HG03135 (cell line): ENCODE measurements around the gene UBXN2A.
A peak's percentile ranks its signal among the peaks of the same experiment; 100 is the strongest.

Experiments
- ATAC-seq: cut with Tn5 transposase; IDR thresholded peaks from one replicate; pipeline ENCODE4 v1.9.1; 2021; ENCODE audit warnings: mild to moderate bottlenecking, moderate library complexity; ENCODE audit not compliant: unreplicated experiment

The UBXN2A gene, protein sequence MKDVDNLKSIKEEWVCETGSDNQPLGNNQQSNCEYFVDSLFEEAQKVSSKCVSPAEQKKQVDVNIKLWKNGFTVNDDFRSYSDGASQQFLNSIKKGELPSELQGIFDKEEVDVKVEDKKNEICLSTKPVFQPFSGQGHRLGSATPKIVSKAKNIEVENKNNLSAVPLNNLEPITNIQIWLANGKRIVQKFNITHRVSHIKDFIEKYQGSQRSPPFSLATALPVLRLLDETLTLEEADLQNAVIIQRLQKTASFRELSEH

DNA sequence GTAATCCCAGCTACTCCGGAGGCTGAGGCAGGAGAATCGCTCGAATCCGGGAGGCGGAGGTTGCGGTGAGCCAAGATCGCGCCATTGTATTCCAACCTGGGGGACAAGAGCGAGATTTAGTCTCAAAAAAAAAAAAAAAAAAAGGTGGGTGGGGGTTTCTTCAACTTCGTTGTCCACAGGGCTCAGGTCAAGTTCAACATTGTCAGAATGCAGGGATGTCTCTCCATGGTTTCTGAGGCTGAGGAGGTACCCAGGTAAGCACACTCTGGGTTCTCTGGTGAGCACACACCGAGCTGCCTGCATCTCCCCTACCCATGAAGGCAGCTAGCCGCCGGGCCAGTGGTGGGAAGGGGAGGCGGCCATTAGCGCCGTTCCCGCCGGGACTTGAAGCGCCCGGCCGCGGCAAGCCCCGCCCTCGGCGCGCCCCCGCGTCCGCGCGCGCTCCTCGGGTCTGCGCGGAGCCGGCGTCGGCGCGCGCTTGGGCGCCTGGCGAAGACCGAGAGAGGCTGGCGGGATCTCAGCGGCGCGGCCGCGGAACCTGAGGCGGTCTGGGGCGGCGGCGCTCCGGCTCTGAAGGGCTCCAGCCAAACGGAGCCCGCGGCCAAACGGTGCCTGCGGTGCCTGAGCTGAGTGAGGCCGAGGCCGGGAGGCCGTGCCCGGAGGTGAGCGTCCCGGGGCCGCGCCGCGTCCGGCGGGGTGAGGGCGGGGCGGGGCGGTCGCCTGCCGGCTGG lies at the start of gene UBXN2A:
Gene UBXN2A, plus strand, starts transcription at position 477 of the 731 bp plus-strand sequence. CDS start 17,852 bp downstream, outside the sequence.
- peak; percentile 79 for ATAC-seq

DNA sequence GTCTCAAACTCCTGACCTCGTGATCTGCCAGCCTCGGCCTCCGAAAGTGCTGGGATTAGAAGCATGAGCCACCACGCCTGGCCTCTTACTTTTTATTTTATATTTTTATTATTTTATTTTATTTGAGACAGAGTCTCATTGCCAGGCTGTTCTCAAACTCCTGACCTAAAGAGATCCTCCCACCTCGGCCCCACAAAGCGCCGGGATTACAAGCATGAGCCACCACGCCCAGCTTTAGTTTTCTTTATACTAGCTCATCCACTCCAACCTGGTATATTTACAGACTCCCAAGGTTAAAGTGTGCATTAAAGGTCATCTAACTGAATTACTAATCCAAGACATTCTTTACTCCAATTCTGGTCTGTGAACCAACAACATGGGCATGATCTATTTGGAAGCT lies 40.1 kb upstream of the UBXN2A start:
- no peak for ATAC-seq

DNA sequence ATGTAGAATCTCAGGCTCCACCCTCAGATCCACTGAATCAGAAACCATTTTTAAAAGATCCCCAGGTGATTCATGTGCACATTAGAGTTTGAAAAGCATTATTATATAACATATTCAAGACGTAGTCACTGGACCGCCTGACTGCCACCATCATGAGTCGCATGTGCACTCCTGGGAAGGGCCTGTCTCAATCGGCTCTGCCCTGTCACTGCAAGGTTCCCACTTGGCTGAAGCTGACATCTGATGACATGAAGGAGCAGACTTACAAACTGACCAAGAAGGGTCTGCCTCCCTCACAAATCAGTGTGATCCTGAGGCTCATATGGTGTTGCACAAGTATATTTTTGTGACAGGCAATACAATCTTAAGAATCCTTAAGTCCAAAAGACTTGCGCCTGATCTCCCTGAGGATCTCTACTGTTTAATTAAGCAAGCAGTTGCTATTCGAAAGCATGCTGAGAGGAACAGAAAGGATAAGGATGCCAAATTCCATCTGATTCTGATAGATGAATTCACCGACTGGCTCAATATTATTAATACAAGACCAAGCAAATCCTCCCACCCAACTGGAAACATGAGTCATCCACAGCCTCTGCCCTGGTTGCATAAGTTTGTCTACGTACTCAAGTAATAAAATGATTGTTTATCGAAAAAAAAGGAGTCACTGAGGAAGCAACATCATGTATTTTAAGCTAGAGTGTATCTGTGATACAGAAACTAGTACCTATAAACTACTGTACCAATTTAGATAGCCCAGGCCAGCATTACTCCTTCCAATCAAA lies 39.5 kb upstream of the UBXN2A start:
- ATAC-seq = no peak

DNA sequence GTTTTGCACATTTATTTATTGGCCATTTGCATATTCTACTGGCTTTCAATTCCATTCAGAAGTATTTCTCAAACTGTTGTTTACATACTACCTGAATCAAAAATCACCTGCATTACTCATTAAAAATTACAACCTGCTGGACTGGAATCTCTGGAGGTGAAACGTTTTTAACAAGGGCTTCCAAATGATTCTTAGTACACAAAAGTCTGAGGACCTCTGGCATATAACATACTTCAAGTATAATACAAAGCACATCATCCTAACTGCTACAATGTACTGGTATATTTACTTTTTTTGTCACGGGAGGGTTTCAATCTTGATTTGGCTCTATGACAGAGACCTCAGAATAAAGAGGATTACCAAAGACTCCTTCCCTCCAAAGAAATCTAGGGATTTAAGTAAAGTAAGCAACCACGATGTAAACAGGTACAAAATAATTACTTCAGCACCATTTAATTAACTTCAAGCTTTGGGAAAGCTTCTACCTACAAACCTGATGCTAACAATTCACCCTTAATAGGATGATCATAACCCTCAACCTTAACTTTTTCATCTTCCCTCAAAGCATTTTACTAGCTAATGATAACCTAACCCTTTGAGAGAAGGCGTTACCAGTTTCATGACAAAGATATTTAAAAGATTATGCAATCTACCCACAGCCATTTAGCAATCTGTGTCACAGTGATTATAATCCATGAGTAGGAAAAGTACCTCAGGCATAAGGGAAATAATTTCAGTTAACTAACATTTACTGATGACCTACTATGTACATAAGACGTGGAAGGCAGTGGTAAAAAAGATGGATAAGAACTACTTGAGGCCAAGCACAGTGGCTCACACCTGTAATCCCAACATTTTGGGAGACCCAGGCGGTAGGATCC lies 38.1 kb upstream of the UBXN2A start:
- no peak for ATAC-seq

DNA sequence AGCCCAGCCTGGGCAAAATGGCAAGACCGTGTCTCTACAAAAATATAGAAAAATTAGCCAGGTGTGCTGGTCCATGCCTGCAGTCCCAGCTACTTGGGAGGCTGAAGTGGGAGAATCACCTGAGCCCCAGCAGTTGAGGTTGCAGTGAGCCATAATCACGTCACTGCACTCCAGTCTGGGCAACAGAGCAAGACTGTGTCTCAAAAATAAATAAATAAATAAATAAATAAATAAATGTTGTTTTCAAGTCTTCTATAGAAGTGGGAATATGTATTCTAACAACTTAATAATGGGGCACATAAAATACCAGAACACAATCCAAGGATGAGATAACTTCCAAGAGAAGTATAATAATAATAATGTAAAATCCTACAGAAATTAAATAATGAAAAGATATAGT lies 37.2 kb upstream of the UBXN2A start:
- ATAC-seq = no peak

DNA sequence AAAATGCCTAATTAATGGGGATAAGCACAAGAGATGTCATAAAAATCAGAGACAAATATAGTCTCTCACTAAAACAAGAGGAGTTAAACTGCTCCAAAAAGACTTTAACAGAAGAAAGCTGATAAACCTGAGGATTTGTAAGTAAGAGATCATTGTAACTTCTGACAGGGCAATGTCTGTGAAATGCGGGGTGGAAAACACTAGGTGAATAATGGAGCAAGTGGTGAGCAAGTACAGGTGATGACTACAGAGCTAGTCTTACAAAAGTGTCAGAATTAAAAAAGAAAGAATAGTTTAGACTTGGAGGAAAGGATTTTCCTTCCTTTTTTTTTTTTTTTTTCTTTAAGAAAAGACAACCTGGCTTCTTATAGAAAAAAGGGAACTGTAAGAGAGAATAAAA lies 36.0 kb upstream of the UBXN2A start:
- ATAC-seq = no peak

DNA sequence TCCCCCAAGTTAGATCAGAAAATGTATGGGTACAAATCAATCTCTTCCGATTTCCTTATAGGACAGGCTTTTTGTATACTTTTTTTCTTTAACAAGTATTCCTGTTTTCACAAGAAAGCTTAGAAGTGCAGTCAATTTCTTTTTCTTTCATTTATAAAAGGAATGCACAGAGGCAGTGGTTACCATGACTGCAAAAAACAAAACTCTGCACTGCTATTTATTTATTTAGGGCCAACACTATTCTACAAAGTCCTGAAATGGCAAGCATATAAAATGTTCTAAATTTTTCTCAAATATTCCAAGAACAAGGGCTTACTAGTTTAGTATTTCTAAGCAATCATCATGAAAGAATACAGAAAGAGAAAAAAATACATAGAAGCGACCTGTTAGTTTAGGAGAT lies 35.6 kb upstream of the UBXN2A start:
- ATAC-seq = no peak

DNA sequence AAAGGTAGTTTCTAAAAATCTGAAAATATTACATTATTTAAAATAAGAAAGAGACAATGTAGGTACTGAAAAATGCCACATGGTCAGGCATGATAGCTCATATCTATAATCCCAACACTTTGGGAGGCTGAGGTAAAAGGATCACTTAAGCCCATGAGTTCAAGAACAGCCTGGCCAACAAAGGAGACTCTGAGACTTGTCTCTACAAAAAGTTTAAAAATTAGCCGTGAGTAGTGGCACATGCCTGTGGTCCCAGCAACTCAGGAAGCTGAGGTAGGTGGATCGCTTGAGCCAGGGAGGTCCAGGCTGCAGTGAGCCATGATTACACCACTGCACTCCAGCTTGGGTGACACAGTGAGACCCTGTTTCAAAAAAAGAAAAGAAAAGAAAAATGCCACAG lies 35.1 kb upstream of the UBXN2A start:
- no peak for ATAC-seq

DNA sequence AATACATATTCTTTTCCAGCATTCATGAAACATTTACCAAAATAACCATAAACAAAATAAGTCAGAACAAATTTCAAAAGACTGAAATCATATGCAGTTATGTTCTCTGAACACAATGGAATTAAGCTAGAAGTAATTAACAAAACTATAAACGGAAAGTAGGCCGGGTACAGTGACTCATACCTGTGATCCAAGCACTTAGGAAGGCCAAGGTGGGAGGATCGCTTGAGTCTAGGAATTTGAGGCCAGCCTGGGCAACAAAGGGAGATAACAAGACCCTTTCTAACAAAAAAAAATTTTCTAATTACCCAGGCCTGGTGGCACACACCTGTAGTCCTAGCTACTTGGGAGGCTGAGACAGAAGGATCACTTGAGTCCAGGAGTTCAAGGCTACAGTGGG lies 28.2 kb upstream of the UBXN2A start:
- no peak for ATAC-seq

DNA sequence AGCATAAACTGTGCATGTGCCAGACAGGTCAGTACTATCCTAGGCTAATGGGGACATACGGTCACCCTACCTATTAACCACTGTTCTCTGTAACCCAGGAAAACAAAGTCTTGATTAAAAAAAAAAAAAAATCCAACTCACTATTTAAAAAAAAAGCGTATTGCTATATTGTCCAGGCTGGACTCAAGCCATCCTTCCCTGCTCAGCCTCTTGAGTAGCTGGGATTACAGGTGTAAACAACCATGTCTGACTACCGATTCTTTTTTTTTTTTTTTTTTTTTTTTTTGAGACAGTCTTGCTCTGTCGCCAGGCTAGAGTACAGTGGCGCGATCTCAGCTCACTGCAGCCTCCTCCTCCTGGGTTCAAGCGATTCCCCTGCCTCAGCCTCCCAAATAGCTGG lies 24.9 kb upstream of the UBXN2A start:
- ATAC-seq = no peak

DNA sequence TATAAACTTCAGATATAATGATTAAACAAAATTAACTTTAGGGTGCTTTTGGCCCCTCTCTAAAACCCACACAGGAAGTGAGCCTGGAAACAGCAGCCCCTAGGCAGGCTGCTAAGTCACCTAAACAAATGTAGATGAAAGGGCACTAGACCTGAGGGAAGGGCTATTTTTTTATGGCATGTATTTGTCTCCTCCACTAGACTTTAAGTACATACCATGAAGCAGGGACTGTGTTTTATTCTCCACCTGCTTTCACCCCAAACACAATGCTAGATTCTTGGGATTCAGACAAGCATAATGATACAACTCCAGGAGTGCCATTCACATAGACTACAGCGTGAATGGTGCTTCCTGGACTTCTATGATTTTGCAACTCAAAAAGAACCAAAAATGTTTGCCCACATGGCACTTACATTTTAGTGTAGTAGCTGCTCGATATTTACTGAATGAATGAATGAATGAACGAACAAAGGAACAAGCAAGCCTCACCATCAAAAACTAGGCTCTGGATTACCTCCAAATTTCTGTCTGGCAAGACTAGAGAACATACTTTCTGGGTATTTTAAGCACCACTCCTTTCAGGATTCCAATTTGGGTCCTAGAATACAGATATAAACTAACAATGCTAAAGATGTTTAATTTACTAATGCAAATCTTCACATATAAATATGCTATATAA lies 23.4 kb upstream of the UBXN2A start:
- no peak for ATAC-seq

DNA sequence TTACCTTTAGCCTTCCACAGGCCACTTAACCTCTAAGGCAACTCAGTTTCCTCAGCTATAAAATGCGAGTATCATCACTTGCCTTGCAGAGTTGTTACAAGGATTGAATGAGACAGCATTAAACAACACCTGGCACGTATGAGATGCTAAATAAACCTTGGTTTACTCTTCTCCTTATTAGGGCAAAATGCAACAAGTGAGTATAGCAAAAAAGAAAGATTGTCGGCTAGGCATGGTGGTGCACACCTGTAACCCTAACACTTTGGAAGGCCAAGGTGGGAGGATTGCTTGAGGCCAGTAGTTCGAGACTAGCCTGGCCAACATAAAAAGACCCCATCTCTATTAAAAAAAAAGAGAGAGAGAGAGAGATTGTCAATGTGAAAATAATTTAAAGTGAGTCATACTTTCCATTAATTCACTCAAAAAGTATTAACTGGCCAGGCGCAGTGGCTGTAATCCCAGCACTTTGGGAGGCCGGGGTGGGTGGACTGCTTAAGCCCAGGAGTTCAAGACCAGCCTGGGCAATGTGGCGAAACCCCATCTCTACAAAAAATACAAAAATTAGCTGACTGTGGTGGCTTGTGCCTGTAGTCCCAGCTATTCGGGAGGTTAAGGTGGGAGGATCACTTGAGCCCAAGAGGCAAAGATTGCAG lies 21.3 kb upstream of the UBXN2A start:
- ATAC-seq = no peak

DNA sequence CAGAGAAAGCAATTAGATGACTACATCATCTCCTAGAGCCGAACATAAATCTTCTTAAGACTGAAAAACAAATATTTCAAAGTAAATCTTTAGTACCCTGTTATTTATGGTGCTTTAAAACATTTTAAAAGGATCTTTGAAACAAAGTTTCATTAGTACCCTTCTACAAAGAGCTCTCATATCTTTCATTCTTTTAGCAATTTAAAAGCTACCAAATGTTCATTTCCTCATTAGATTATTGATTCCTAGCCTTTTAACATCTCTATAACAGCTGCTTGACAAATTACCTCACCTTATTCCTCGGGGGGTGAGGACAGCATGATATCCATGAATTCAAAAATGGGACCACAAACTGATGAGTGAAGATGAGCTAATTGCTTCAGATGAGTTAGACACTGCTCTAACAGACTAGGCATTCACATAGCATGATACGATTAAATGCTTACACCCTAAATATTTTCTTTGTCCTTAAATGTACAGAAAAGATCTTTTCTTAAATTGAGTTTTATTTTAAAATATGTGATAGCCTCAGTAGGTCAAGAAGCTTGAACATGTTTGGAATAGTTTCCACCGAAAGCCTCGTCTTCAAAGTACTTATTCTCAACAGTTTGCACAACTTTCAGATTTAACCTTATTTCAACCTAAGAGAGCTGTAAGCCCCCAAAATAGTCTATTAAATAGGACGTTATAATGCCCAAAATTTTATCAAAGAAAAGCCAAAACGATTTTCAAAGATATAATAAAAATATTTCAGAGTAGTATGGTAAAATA lies 15.5 kb upstream of the UBXN2A start:
- no peak for ATAC-seq

DNA sequence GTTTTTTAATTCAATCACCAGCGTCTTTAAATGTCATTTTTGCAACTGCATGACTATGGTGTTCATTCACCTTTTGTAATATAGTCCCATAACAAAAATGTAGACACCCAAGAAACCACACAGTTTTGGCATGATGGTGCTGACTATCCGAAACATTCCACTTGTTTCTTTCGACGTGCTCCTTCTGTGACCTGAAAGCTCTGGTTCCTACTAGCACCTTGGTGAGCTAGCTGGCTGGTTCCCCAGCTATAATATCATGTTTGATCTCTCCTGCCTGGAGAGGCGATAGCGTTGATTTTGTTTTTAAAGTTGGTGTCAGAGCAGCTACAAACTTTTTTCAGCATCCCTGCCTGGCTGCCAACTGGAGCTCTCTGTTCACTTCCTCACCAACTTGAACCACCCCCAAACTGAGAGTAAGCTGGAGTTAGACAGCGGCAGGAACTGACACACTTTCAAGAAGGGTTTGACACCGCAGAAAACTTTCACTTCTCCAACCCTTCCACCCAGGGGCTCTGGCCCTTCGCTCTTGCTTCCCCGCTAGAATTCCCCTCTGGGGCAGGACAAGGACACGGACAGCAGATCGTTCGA lies 14.5 kb upstream of the UBXN2A start:
- peak; percentile 56 for ATAC-seq

DNA sequence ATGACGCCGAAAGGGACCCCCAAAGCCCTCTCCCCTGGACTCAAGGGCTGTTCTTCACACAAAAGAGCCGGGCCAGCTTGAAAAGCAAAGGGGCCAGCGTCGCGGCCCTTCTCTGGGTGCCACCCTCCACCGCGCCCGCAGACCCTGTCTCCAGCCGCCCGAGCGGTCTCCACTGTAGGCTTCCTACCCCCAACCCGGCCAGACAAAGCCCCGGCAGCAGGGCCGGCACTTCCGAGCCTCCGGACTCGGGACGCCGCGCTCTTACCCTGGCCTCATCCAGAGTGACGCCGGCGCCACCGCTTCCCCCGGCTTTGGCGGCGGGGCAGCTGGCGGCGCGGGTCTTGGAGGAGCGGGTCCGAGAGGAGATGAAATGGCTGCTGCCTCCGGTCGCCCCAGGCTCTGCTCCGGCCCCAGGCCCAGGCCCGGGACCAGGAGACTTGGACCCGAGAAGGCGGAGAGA lies 13.9 kb upstream of the UBXN2A start:
- ATAC-seq = peak; percentile 27

DNA sequence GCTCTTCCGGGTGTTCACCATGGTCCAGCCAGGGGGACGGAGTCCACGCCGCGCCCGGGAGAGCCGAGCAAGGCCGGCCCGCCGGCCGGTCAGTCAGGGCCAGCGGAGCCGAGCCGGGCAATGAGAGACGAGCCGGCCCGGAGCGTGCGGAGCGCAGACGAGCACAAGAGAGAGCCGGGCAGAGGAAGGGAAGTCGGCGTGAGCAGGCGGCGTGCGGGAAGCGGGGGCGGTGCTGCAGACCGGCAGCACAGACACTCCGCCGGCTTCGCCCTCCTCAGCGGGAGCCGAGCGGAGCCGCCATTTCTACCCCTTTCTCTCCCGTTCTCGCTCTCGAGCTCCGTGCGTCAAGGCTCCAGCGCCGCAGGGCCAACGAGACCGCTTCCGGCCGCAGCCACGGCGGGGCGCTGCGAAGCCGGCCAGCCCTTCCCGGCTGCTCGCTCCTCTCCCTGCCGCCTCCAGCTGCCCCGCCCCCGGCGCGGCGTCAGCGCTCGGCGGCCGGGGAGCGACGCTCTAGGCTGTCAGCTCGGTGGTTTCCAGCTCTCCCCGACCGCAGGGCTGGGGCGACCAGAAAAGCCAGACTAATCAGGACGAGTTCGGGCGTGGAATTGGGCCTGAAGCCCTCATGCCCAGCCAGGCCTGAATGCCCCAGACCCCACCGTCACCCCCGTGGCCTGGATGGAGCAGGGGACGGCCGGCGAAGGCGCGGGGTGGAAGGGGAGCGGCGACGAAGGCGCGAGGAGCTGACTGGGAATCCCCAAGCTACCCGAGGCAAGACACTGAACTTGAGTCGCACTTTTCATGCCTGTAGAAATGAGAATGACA lies 13.3 kb upstream of the UBXN2A start, which contains the start of gene ATAD2B:
Gene ATAD2B, minus strand, starts transcription at position 374 of the 822 bp plus-strand sequence. Its CDS starts 353 bp downstream, at position 21.
- ATAC-seq = peak; percentile 76

DNA sequence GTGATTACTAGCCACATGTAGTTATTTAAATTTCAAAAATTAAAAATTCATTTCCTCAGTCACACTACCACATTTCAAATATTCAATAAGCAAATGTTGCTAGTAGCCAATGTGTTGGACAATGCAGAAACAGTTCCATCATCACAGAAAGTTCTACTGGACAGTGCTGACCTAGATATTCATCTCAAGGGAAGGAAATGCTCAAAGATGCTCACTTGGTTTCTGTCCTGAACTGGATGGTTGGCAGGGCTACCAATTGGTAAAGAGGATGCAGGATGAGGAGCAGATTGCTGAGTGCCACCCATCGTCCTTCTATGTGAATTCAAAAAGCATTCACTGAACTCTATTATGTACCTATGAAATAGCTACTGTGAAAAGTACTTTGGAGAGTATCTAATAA lies 6.0 kb upstream of the UBXN2A start:
- ATAC-seq = no peak
